Measurements from ENCODE around the gene PGAP3.

DNA sequence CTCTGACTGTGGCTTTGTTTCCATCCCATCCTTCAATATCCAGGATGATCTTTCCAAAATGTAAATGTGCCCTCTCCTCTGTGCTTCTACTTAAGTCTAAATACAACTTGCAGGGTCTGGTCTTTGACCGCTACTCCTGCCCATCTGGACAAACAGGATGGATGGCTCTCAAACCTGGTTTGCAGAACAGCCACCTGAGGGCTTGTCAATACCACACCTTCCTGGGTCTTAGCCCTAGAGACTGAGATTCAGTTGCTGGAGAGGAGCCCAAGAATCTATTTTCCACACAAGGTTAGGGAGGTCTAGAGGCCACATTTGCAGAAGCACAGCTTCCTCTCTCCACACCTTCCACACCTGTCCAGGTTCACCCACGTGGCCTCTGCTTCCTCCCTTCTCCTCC is 48.0 kb upstream of the PGAP3 start:
- TF ChIP-seq, protein P1, sequence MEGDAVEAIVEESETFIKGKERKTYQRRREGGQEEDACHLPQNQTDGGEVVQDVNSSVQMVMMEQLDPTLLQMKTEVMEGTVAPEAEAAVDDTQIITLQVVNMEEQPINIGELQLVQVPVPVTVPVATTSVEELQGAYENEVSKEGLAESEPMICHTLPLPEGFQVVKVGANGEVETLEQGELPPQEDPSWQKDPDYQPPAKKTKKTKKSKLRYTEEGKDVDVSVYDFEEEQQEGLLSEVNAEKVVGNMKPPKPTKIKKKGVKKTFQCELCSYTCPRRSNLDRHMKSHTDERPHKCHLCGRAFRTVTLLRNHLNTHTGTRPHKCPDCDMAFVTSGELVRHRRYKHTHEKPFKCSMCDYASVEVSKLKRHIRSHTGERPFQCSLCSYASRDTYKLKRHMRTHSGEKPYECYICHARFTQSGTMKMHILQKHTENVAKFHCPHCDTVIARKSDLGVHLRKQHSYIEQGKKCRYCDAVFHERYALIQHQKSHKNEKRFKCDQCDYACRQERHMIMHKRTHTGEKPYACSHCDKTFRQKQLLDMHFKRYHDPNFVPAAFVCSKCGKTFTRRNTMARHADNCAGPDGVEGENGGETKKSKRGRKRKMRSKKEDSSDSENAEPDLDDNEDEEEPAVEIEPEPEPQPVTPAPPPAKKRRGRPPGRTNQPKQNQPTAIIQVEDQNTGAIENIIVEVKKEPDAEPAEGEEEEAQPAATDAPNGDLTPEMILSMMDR (IDR thresholded peaks at IDR 0.05): no peak
- TF ChIP-seq POLR2A (IDR thresholded peaks at IDR 0.05): no peak
